H9 (cell line): ENCODE measurements around the gene OR2T3. TPM values are rescaled to one million over a fixed set of nuclear protein-coding genes. Genes with fewer than 3 reads are reported as not detected.
"Not testable (repeated sequence)": the region's sequence is repeated elsewhere in the genome, so short reads cannot be mapped to it uniquely, and the experiment has no call there.

Experiments used
- DNase-seq: peaks from one replicate; pipeline ENCODE4 v3.0.0-alpha.2; 2017
- H2AFZ ChIP-seq: one replicate; pipeline ENCODE4 v1.6.1; 2013; ENCODE audit warnings: mild to moderate bottlenecking, low read length, control low read depth, moderate library complexity
- H2AK5ac ChIP-seq: 2 replicates; pipeline ENCODE4 v1.6.1; 2013; ENCODE audit warnings: low read length, control low read depth, mixed read lengths; ENCODE audit not compliant: insufficient read length
- H2BK120ac ChIP-seq: one replicate; pipeline ENCODE4 v1.6.1; 2013; ENCODE audit warnings: low read depth, mild to moderate bottlenecking, low read length, control low read depth, inconsistent platforms; ENCODE audit not compliant: poor library complexity, severe bottlenecking
- H2BK12ac ChIP-seq: 2 replicates; pipeline ENCODE4 v1.6.1; 2013; ENCODE audit warnings: low read length, control low read depth, mixed read lengths, low read depth; ENCODE audit not compliant: insufficient read length
- H2BK15ac ChIP-seq: 2 replicates; pipeline ENCODE4 v1.6.1; 2013; ENCODE audit warnings: low read depth, low read length, control low read depth
- H2BK20ac ChIP-seq: one replicate; pipeline ENCODE4 v1.6.1; 2013; ENCODE audit warnings: low read depth, mild to moderate bottlenecking, low read length, control low read depth, inconsistent platforms; ENCODE audit not compliant: poor library complexity, severe bottlenecking
- H2BK5ac ChIP-seq: 2 replicates; pipeline ENCODE4 v1.6.1; 2013; ENCODE audit warnings: low read length, control low read depth, mixed read lengths; ENCODE audit not compliant: insufficient read length
- H3K14ac ChIP-seq: 2 replicates; pipeline ENCODE4 v1.6.1; 2013; ENCODE audit warnings: low read length, control low read depth; ENCODE audit not compliant: insufficient read depth
- H3K18ac ChIP-seq: 2 replicates; pipeline ENCODE4 v1.6.1; 2013; ENCODE audit warnings: low read depth, mild to moderate bottlenecking, mixed read lengths, low read length, control low read depth; ENCODE audit not compliant: insufficient read length
- H3K23ac ChIP-seq: 2 replicates; pipeline ENCODE4 v1.6.1; 2013; ENCODE audit warnings: low read length, control low read depth, mixed read lengths, low read depth; ENCODE audit not compliant: insufficient read length
- H3K23me2 ChIP-seq: 2 replicates; pipeline ENCODE4 v1.6.1; 2013; ENCODE audit warnings: low read depth, mild to moderate bottlenecking, mixed read lengths, low read length, control low read depth; ENCODE audit not compliant: insufficient read length, poor library complexity, severe bottlenecking
- H3K27ac ChIP-seq: 2 replicates; pipeline ENCODE4 v1.5.1; 2013; ENCODE audit warnings: low read length, control low read depth, mixed read lengths, low read depth; ENCODE audit not compliant: insufficient read length
- H3K27me3 ChIP-seq: 2 replicates; pipeline ENCODE4 v1.6.1; 2013; ENCODE audit warnings: low read length, control low read depth, inconsistent platforms; ENCODE audit not compliant: insufficient read depth
- H3K4ac ChIP-seq: 2 replicates; pipeline ENCODE4 v1.6.1; 2013; ENCODE audit warnings: low read depth, mild to moderate bottlenecking, control low read depth, inconsistent platforms, low read length, moderate library complexity
- H3K4me1 ChIP-seq: 2 replicates; pipeline ENCODE4 v1.6.1; 2013; ENCODE audit warnings: low read length, control low read depth, inconsistent platforms; ENCODE audit not compliant: insufficient read depth
- H3K4me2 ChIP-seq: 2 replicates; pipeline ENCODE4 v1.6.1; 2013; ENCODE audit warnings: low read length, control low read depth, mixed read lengths; ENCODE audit not compliant: insufficient read length, insufficient read depth
- H3K56ac ChIP-seq: 2 replicates; pipeline ENCODE4 v1.6.1; 2013; ENCODE audit warnings: low read depth, mild to moderate bottlenecking, mixed read lengths, low read length, control low read depth; ENCODE audit not compliant: insufficient read length
- H3K79me1 ChIP-seq: 2 replicates; pipeline ENCODE4 v1.6.1; 2013; ENCODE audit warnings: low read depth, mild to moderate bottlenecking, moderate library complexity, low read length, control low read depth, inconsistent platforms; ENCODE audit not compliant: insufficient read depth, poor library complexity, severe bottlenecking
- H3K79me2 ChIP-seq: 2 replicates; pipeline ENCODE4 v1.6.1; 2013; ENCODE audit warnings: low read length, control low read depth, inconsistent platforms; ENCODE audit not compliant: insufficient read depth
- H3K9ac ChIP-seq: 2 replicates; pipeline ENCODE4 v1.6.1; 2013; ENCODE audit warnings: low read length, control low read depth, mixed read lengths; ENCODE audit not compliant: insufficient read length; ENCODE audit errors: extremely low read depth
- H3K9me3 ChIP-seq: one replicate; pipeline ENCODE4 v1.6.1; 2013; ENCODE audit warnings: low read depth, low read length, inconsistent platforms; ENCODE audit not compliant: control insufficient read depth
- H3T11ph ChIP-seq: one replicate; pipeline ENCODE4 v1.6.1; 2013; ENCODE audit warnings: mild to moderate bottlenecking, low read length, control low read depth, inconsistent platforms
- H4K20me1 ChIP-seq: one replicate; pipeline ENCODE4 v1.6.1; 2013; ENCODE audit not compliant: control insufficient read depth, insufficient read length, insufficient read depth
- H4K5ac ChIP-seq: 2 replicates; pipeline ENCODE4 v1.6.1; 2013; ENCODE audit warnings: low read depth, mild to moderate bottlenecking, mixed read lengths, low read length, control low read depth; ENCODE audit not compliant: insufficient read length
- H4K8ac ChIP-seq: replicated peaks from 2 replicates; pipeline ENCODE4 v1.6.1; 2013; ENCODE audit warnings: low read length, control low read depth, mixed read lengths, low read depth; ENCODE audit not compliant: insufficient read length
- H4K91ac ChIP-seq: 2 replicates; pipeline ENCODE4 v1.6.1; 2013; ENCODE audit warnings: low read depth, mild to moderate bottlenecking, moderate library complexity, mixed read lengths, low read length, control low read depth; ENCODE audit not compliant: insufficient read length
- H3K27ac Mint-ChIP-seq, 3 experiments: 2 replicates in 2 of 3; 3 replicates in 1 of 3; pipeline ENCODE4 v1.8.0; 2020 to 2021; ENCODE audit warnings: mixed read lengths in 3 of 3, mild to moderate bottlenecking in 1 of 3, moderate library complexity in 1 of 3
- H3K27me3 Mint-ChIP-seq: 2 replicates; pipeline ENCODE4 v1.8.0; 2021; ENCODE audit warnings: low read depth, mild to moderate bottlenecking, moderate library complexity, mixed read lengths
- H3K36me3 Mint-ChIP-seq, 3 experiments: 2 replicates in 2 of 3; 3 replicates in 1 of 3; pipeline ENCODE4 v1.8.0; 2020 to 2021; ENCODE audit warnings: low read depth in 3 of 3, mixed read lengths in 3 of 3; ENCODE audit not compliant: insufficient read depth in 1 of 3
- H3K4me1 Mint-ChIP-seq, 2 experiments: 2 replicates each; pipeline ENCODE4 v1.8.0; 2020; ENCODE audit warnings: mixed read lengths in 2 of 2
- H3K4me3 Mint-ChIP-seq, 2 experiments: 2 replicates in 1 of 2; 3 replicates in 1 of 2; pipeline ENCODE4 v1.8.0; 2020 to 2021; ENCODE audit warnings: mild to moderate bottlenecking in 2 of 2, mixed read lengths in 2 of 2, moderate library complexity in 1 of 2
- H3K9me3 Mint-ChIP-seq, 2 experiments: 2 replicates in 1 of 2; 3 replicates in 1 of 2; pipeline ENCODE4 v1.8.0; 2020; ENCODE audit warnings: mild to moderate bottlenecking in 2 of 2, mixed read lengths in 2 of 2, moderate library complexity in 1 of 2
- WGBS: extraction: QIAGEN DNeasy Blood & Tissue Kit; methylation state at CpG from one replicate; pipeline ENCODE4 v1.1.7; 2013; ENCODE audit warnings: missing lambda C conversion rate, low lambda C conversion rate, mixed read lengths; ENCODE audit not compliant: insufficient read length; ENCODE audit errors: extremely low coverage; 5-methylcytosine and 5-hydroxymethylcytosine counted together
- total RNA-seq: library from RNA; stranded (reverse); gene quantifications from 2 replicates; pipeline ENCODE4 v1.2.1, GENCODE V29; 2021

The OR2T3 gene
- total RNA-seq, 1 experiment from 2014 or later = not detected

GRCh38 chr1:248500305-248501035, 27.3 kb downstream of the OR2T3 start:
- H4K20me1 ChIP-seq, H2BK120ac ChIP-seq, H3K4me3 Mint-ChIP-seq, H3K56ac ChIP-seq, H4K5ac ChIP-seq, H3K23me2 ChIP-seq, H3K4me2 ChIP-seq, H2BK12ac ChIP-seq, H3K27ac ChIP-seq, H2BK5ac ChIP-seq, H3K36me3 Mint-ChIP-seq, H3K4me1 Mint-ChIP-seq, H3K79me2 ChIP-seq, H2AFZ ChIP-seq, H3K27ac Mint-ChIP-seq, H2AK5ac ChIP-seq, H3K18ac ChIP-seq, DNase-seq, H3K79me1 ChIP-seq, H3K4me1 ChIP-seq, H4K8ac ChIP-seq, H2BK15ac ChIP-seq, H3K4ac ChIP-seq, H3K14ac ChIP-seq, H3K23ac ChIP-seq, H4K91ac ChIP-seq, H3K9ac ChIP-seq, H3T11ph ChIP-seq, H3K27me3 ChIP-seq, H2BK20ac ChIP-seq, H3K9me3 ChIP-seq, H3K27me3 Mint-ChIP-seq: not testable (repeated sequence)
- WGBS = no CpG with 5 or more reads among the region's 2 CpGs
- peaks cover 18 to 27% of the 10 kb centered on the region in 2 experiments for H3K9me3 Mint-ChIP-seq

- H3K9me3 ChIP-seq, H3T11ph ChIP-seq, H2AFZ ChIP-seq, H3K4me2 ChIP-seq, H3K4me1 Mint-ChIP-seq, H4K20me1 ChIP-seq, H3K36me3 Mint-ChIP-seq, DNase-seq, H3K27me3 ChIP-seq, H3K27me3 Mint-ChIP-seq, H4K5ac ChIP-seq, H3K23me2 ChIP-seq, H2BK5ac ChIP-seq, H4K8ac ChIP-seq, H3K4ac ChIP-seq, H3K14ac ChIP-seq, H2BK12ac ChIP-seq, H2AK5ac ChIP-seq, H3K56ac ChIP-seq, H2BK15ac ChIP-seq, H3K4me3 Mint-ChIP-seq, H3K23ac ChIP-seq, H3K27ac ChIP-seq, H4K91ac ChIP-seq, H3K9ac ChIP-seq, H3K18ac ChIP-seq, H3K9me3 Mint-ChIP-seq, H2BK120ac ChIP-seq, H3K79me1 ChIP-seq, H3K27ac Mint-ChIP-seq, H2BK20ac ChIP-seq, H3K79me2 ChIP-seq, H3K4me1 ChIP-seq: not testable (repeated sequence)
- no CpG with 5 or more reads among the region's 2 CpGs for WGBS
Measured at GRCh38 chr1:248507773-248508172, 34.6 kb downstream of the OR2T3 start, which contains the start of gene OR2G6. Gene OR2G6 (plus strand): TSS chr1:248508073. CDS start chr1:248521647, 13,574 bp downstream.
